Neural progenitor cell (in vitro differentiated cells): ENCODE results near the gene CADPS.

Experiments used
- CTCF ChIP-seq: fragments of 200-600 bp; sonication (generic); IDR thresholded peaks from 2 replicates; pipeline ENCODE4 v1.5.1; 2017; ENCODE audit warnings: antibody characterized with exemption, mild to moderate bottlenecking
- EZH2 ChIP-seq: fragments of 200-600 bp; sonication (generic); IDR thresholded peaks from 2 replicates; pipeline ENCODE4 v1.6.1; 2017; ENCODE audit warnings: antibody characterized with exemption, mild to moderate bottlenecking, moderate library complexity

DNA sequence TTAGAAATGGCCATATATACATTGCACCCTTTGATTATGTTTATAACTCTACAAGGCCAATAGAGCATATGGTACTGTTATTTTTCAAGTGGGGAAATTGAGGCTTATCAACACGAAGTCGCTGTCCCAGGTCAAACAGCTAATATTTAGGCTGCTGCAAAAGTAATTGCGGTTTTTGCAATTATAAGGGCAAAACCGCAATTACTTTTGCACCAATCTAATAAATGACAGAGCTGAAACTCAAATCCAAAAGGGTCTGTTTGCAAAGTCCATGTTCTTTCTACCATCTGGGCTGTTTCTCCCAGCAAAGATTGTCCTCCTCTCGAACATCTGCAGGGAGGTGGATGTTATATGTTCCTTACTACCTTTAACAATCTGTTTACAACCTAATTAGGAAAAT, 147.2 kb downstream of the CADPS start:
- TF ChIP-seq CTCF (no peak), EZH2 (no peak)
